ENCODE results near the gene ARCN1. TPM values are rescaled to one million over a fixed set of nuclear protein-coding genes. Genes with fewer than 3 reads are reported as not detected.

Gene ARCN1
- total and polyA plus RNA-seq, 2 of the 4 experiments (the other 2 are of a cell fraction), result 148 to 212 TPM

GRCh38 chr11:118606844-118607228 is 34.6 kb downstream of the ARCN1 start:
- Histone ChIP-seq H2AFZ (replicated peaks; ENCODE audit: low read length, poor library complexity) (peak overlapping the region; percentile 17), H4K5ac (ENCODE audit: low read depth, low read length) (peak overlapping the region; percentile 50; the same call in 1 of the 2 replicates), H2AK5ac (ENCODE audit: low read depth, low read length) (peak overlapping the region; percentile 86), H3K9me1 (ENCODE audit: insufficient read depth, low read length) (peaks cover 25% of the 10 kb centered on the region), H3K23ac (ENCODE audit: low read depth, low read length) (peak overlapping the region; percentile 3), H4K8ac (ENCODE audit: low read depth in 2 of 2, low read length in 2 of 2) (peak overlapping the region in 1 of 2 experiments; percentile 19; a peak in 1 of 4 replicates), H3K14ac (replicated peaks; ENCODE audit: low read depth, low read length) (peak overlapping the region; percentile 78; the same call in 1 of the 2 replicates), H2BK15ac (ENCODE audit: low read depth, low read length) (peak overlapping the region; percentile 72; the same call in 1 of the 3 replicates), H3K9ac (ENCODE audit: low read depth, low read length) (peak overlapping the region; percentile 15; the same call in 1 of the 2 replicates), H2BK5ac (ENCODE audit: low read depth, low read length, poor library complexity, severe bottlenecking) (no peak overlapping the region), H3K27me3 (ENCODE audit: control insufficient read depth, insufficient read depth, low read length) (no peaks in the 10 kb centered on the region), H2BK20ac (ENCODE audit: low read depth, low read length) (peak overlapping the region; percentile 28; the same call in 1 of the 2 replicates), H3K36me3 (ENCODE audit: control insufficient read depth, insufficient read depth, low read length) (peaks cover 9% of the 10 kb centered on the region), H2AK9ac (replicated peaks; ENCODE audit: low read depth, low read length, poor library complexity) (peak overlapping the region; percentile 47), H3K56ac (ENCODE audit: extremely low read depth, insufficient read depth, low read length) (peak overlapping the region; percentile 32; the same call in 1 of the 2 replicates), H3K4me2 (ENCODE audit: low read depth, low read length) (peak overlapping the region; percentile 17; the same call in 1 of the 2 replicates), H2BK120ac (ENCODE audit: low read depth, low read length) (peak overlapping the region; percentile 54), H3K4ac (ENCODE audit: low read depth, low read length) (peak overlapping the region; percentile 72), H3K27ac (ENCODE audit: insufficient read depth, low read length) (peak overlapping the region; percentile 33), H4K91ac (ENCODE audit: insufficient read depth, low read depth, low read length) (peak overlapping the region; percentile 73; the same call in 1 of the 2 replicates), H3K18ac (ENCODE audit: low read depth, low read length) (peak overlapping the region; percentile 34; the same call in 1 of the 2 replicates), H3K79me1 (ENCODE audit: low read depth in 1 of 2, low read length in 2 of 2) (peaks cover 6 to 42% of the 10 kb centered on the region in 2 experiments; a peak in 3 of 4 replicates), H3K4me3 (ENCODE audit: insufficient read depth, low read depth, low read length) (no peak overlapping the region), H4K20me1 (ENCODE audit: insufficient read depth, low read length) (peaks cover 13% of the 10 kb centered on the region), H3K9me3 (ENCODE audit: control insufficient read depth, insufficient read depth, low read length) (no peaks in the 10 kb centered on the region), H3K4me1 (ENCODE audit: control insufficient read depth, insufficient read depth, low read length) (peaks cover 35% of the 10 kb centered on the region)
- BruUV-seq (replicated peaks), result no TSS peak
- DNase-seq (no peak), ATAC-seq (ENCODE audit: low read depth) (no peak)
- TF ChIP-seq CEBPB (IDR thresholded peaks at IDR 0.05; ENCODE audit: low read depth, low read length) (no peak), POLR2A (IDR thresholded peaks at IDR 0.05; ENCODE audit: low read depth, low read length) (peak; percentile 56; the same call in 1 of the 2 replicates), RFX5 (IDR thresholded peaks at IDR 0.05; ENCODE audit: low read depth, low read length) (no peak), MAZ (IDR thresholded peaks at IDR 0.05; ENCODE audit: borderline replicate concordance, low read depth, low read length) (no peak), CHD1 (IDR thresholded peaks at IDR 0.05; ENCODE audit: low read depth, low read length) (no peak), USF2 (IDR thresholded peaks at IDR 0.05; ENCODE audit: low read depth, low read length) (no peak), RAD21 (IDR thresholded peaks at IDR 0.05; ENCODE audit: low read length) (no peak), CTCF (conservative IDR thresholded peaks at IDR 0.05; ENCODE audit: low read depth, low read length) (no peak)
- CTCF ChIA-PET, result interaction anchor here (0.6 to 0.8 kb wide), 3 partner anchors 10 to 407 kb away, joined by 3 to 4 read pairs (median 3); no protein-coding TSS in a partner anchor
- in situ Hi-C loops (cut with MboI; ENCODE audit: low sequenced_read_pairs), result no loop called here
- dilution Hi-C loops (cut with HindIII; ENCODE audit: low sequenced_read_pairs, unreplicated experiment), result no loop called here
- intact Hi-C loops (cut with micrococcal nuclease), result loop anchor here (5.0 kb wide), 1 partner anchor 50 kb away; no protein-coding TSS in a partner anchor
- POLR2A ChIA-PET (ENCODE audit: unreplicated experiment), result interaction anchor here (0.5 to 3.6 kb wide), 4 partner anchors 13 to 487 kb away, joined by 3 to 36 read pairs (median 4); no protein-coding TSS in a partner anchor
- WGBS, 2 experiments (ENCODE audit: extremely low coverage in 2 of 2, insufficient read length in 1 of 2), result 47% methylated on average over 5 of the region's 7 CpGs; no CpG with 5 or more reads in 1 of the 2 experiments

All from IMR-90 (cell line).